Bronchial smooth muscle cell (primary cell): ENCODE data around the gene MYLIP. TPM values are rescaled to one million over a fixed set of nuclear protein-coding genes. Genes with fewer than 3 reads are reported as not detected.

Source experiments
- total RNA-seq: library from RNA; depleted of rRNA; stranded (reverse); fragments of >200 nt; gene quantifications from 2 replicates; pipeline ENCODE4 v1.2.1, GENCODE V29; 2014

MYLIP gene
- 14.5 and 33.2 TPM in 2 replicates for total RNA-seq

GRCh38 chr6:16128759-16129622 is at the start of gene MYLIP:
Gene MYLIP (plus strand): TSS chr6:16129086. CDS start chr6:16129323, 237 bp downstream.

Other genes starting within 250 kb of the MYLIP start
- 4.4 and 5.8 TPM in 2 replicates for gene GMPR, start 109.5 kb downstream of the MYLIP start, total RNA-seq